Mesothelial cell of epicardium (in vitro differentiated cells): Measurements from ENCODE around the gene MTF1. TPM values are rescaled to one million over a fixed set of nuclear protein-coding genes. Genes with fewer than 3 reads are reported as not detected.

Experiments used
- DNase-seq, 2 experiments: peaks; one replicate each; pipeline ENCODE4 v3.0.0; 2021; ENCODE audit warnings: low spot score in 2 of 2; ENCODE audit not compliant: unreplicated experiment in 2 of 2
- H3K27ac Mint-ChIP-seq: 2 replicates; pipeline ENCODE4 v1.8.0; 2021; ENCODE audit warnings: mixed read lengths
- H3K27me3 Mint-ChIP-seq: 2 replicates; pipeline ENCODE4 v1.8.0; 2021; ENCODE audit warnings: low read depth, mixed read lengths
- H3K36me3 Mint-ChIP-seq: 2 replicates; pipeline ENCODE4 v1.8.0; 2021; ENCODE audit warnings: mixed read lengths
- H3K4me1 Mint-ChIP-seq: 2 replicates; pipeline ENCODE4 v1.8.0; 2021; ENCODE audit warnings: mixed read lengths
- H3K4me3 Mint-ChIP-seq: 2 replicates; pipeline ENCODE4 v1.8.0; 2021; ENCODE audit warnings: mild to moderate bottlenecking, moderate library complexity, mixed read lengths
- H3K9me3 Mint-ChIP-seq: 2 replicates; pipeline ENCODE4 v1.8.0; 2021; ENCODE audit warnings: mixed read lengths
- total RNA-seq: library from RNA; stranded (reverse); gene quantifications from 3 replicates; pipeline ENCODE4 v1.2.1, GENCODE V29; 2021
- TF ChIP-seq, protein P1 (sequence below): fragments of 200-600 bp; sonication (generic); IDR thresholded peaks from one replicate; pipeline ENCODE4 v1.5.0; 2021; ENCODE audit warnings: antibody characterized with exemption; ENCODE audit not compliant: unreplicated experiment

Gene MTF1
- total RNA-seq, 1 donor from 2014 or later = 14.3 TPM

GRCh38 chr1:37862330-37862729, 2.9 kb upstream of the MTF1 start:
- H3K9me3 Mint-ChIP-seq = no peaks in the 10 kb centered on the region
- TF ChIP-seq, protein P1, sequence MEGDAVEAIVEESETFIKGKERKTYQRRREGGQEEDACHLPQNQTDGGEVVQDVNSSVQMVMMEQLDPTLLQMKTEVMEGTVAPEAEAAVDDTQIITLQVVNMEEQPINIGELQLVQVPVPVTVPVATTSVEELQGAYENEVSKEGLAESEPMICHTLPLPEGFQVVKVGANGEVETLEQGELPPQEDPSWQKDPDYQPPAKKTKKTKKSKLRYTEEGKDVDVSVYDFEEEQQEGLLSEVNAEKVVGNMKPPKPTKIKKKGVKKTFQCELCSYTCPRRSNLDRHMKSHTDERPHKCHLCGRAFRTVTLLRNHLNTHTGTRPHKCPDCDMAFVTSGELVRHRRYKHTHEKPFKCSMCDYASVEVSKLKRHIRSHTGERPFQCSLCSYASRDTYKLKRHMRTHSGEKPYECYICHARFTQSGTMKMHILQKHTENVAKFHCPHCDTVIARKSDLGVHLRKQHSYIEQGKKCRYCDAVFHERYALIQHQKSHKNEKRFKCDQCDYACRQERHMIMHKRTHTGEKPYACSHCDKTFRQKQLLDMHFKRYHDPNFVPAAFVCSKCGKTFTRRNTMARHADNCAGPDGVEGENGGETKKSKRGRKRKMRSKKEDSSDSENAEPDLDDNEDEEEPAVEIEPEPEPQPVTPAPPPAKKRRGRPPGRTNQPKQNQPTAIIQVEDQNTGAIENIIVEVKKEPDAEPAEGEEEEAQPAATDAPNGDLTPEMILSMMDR = no peak
- no peaks in the 10 kb centered on the region for H3K27me3 Mint-ChIP-seq
- no peak for DNase-seq
- peaks cover 14% of the 10 kb centered on the region for H3K4me1 Mint-ChIP-seq
- H3K4me3 Mint-ChIP-seq = no peak overlapping the region
- H3K36me3 Mint-ChIP-seq = peaks cover 16% of the 10 kb centered on the region
- H3K27ac Mint-ChIP-seq = peak overlapping the region; percentile 39

DNA sequence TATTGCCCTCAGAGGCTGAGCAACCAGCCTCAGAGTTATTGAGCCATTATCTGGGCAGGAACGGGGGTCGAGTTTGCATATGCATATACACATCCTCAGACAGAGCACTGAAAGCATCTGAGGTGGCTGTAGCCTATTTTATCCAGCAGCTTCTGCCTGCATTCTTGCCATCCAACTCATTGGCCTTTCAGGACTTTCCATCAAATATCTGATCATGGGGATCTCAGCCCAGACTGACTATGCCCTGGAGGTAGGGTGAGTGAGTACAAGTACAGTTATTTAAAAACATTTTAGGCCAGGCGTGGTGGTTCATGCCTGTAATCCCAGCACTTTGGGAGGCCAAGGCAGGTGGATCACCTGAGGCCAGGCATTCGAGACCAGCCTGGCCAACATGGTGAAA, 1.8 kb upstream of the MTF1 start:
- Mint-ChIP-seq H3K27ac (no peak overlapping the region), H3K4me3 (no peak overlapping the region), H3K4me1 (peaks cover 14% of the 10 kb centered on the region), H3K9me3 (no peaks in the 10 kb centered on the region), H3K36me3 (peaks cover 19% of the 10 kb centered on the region), H3K27me3 (no peaks in the 10 kb centered on the region)
- no peak for DNase-seq
- TF ChIP-seq, protein P1 = no peak

DNA sequence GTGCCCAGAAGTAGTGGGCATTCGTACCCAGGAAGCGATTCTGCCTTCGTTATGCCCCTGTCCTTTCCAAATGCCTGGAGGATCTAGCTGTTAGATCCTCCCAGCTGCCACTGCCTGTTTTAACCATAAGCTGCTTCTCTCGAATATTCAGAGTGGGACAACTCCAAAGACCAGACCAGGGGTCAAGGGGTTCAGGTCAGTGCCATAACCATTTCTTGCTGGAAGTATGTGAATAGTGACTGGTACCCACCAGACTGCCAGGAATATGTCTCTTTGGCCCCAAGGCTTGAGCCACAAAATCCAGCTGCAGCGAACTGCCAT, 914 bp upstream of the MTF1 start:
- Mint-ChIP-seq H3K27ac (peak overlapping the region; percentile 97), H3K36me3 (peaks cover 18% of the 10 kb centered on the region), H3K4me3 (peak overlapping the region; percentile 93), H3K4me1 (peaks cover 14% of the 10 kb centered on the region), H3K9me3 (no peaks in the 10 kb centered on the region), H3K27me3 (no peaks in the 10 kb centered on the region)
- no peak for DNase-seq
- TF ChIP-seq, protein P1 = peak; percentile 42

DNA sequence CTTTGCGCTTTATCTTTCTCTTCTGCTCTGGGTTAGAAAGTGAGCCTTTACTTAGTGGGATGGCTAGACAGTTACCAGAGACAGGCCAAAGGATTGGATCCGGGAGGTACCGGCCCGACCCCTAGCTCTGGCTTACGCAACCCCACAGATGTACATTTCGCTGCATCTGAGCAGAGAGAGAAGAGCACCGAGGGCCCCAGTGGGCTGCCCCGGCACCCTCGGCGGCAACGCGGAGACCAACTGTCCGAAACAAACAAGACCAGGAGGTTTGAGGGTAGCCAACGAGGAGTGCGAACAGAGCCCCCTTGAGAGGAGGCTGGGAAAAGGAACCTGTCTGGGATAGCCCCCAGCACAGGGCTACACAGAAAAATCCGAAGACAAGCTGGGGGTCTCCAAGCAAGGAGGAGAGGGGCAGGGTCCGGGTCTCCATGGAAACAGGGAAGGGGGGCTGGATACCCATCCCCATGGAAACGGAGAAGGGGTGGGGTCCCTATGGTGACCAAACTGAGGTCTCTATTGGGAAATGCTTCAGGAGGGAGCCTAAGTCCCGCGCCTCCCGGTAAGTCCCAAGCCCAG, 373 bp downstream of the MTF1 start:
- DNase-seq = no peak
- TF ChIP-seq, protein P1 = no peak
- Mint-ChIP-seq H3K27ac (peak overlapping the region; percentile 97), H3K4me1 (peaks cover 18% of the 10 kb centered on the region), H3K9me3 (no peaks in the 10 kb centered on the region), H3K36me3 (peaks cover 16% of the 10 kb centered on the region), H3K4me3 (peak overlapping the region; percentile 93), H3K27me3 (no peaks in the 10 kb centered on the region)

DNA sequence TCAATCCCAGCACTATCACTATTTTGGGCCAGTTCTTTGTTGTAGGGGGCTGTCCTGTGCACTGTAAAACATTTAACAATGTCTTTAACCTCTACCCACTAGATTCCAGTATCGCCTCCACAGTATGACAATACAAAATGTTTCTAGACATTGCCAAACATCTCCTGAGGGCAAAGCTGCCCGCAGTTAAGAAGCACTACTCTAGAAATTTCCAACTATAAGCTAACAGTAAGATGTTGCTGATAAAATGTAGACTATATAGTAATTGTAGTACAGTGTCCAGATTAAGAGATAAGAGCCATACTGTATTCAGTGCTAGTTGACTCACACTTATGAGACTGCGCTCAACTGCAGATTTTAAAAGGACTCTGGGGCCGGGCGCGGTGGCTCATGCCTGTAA, 5.0 kb downstream of the MTF1 start:
- DNase-seq = no peak
- Mint-ChIP-seq H3K4me1 (peaks cover 14% of the 10 kb centered on the region), H3K36me3 (peaks cover 11% of the 10 kb centered on the region), H3K27me3 (no peaks in the 10 kb centered on the region), H3K27ac (no peak overlapping the region), H3K9me3 (no peaks in the 10 kb centered on the region), H3K4me3 (no peak overlapping the region)
- TF ChIP-seq, protein P1 = no peak

DNA sequence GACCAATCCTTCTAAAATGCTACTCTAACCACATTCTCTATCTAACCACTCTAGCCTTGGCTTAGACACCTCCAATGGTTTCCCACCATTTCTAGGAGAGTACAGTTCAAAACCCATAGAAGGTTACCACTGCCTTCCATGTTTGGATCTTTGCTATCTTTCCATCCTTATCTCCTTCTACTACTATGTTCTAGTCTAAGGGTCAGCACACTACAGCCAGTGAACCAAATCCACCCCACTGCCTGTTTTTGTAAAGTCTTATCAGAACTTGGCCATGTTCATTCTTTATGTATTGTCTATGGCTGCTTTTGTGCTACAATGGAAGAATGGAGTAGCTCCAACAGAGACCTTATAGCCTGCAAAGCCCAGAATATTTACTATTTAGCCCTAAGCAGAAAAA, 6.2 kb downstream of the MTF1 start:
- TF ChIP-seq, protein P1 = no peak
- Mint-ChIP-seq H3K4me3 (no peak overlapping the region), H3K4me1 (peaks cover 6% of the 10 kb centered on the region), H3K36me3 (peaks cover 11% of the 10 kb centered on the region), H3K9me3 (no peaks in the 10 kb centered on the region), H3K27me3 (no peaks in the 10 kb centered on the region), H3K27ac (no peak overlapping the region)
- no peak for DNase-seq
